ENCODE results near the gene HEG1. TPM values are rescaled to one million over a fixed set of nuclear protein-coding genes. Genes with fewer than 3 reads are reported as not detected.

Gene HEG1
- total and polyA plus RNA-seq, 2 of the 13 experiments (the other 11 are each of a cell fraction or from before 2014, with no cell fraction given) = 10.7 to 18.2 TPM

DNA sequence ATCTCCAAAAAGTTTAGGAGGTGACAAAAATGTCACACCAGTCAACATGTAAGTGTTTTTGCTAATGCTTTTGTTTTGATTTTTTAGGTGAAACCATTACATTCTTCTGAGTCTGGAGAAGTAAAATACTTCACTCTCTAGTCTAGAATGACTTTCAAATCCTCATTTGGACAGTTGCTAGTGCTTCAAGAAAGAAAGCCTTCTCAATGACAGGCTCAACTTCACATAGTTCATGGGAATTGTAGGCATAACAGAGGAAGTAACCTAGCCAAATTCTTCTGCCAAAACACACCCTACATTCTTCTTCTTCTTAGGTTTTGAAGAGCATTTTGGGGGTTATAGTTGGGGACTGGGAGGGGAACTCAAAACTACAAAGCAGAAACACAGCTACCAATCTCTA lies 29.4 kb upstream of the HEG1 start:
- Histone ChIP-seq H3K9ac (ENCODE audit: insufficient read depth, low read depth, low read length) (no peak overlapping the region), H3K4me3 (replicated peaks in 1 of 3; ENCODE audit: insufficient read depth in 1 of 3, low read depth in 2 of 3, low read length in 3 of 3) (no peak overlapping the region), H3K9me3 (ENCODE audit: low read length) (no peaks in the 10 kb centered on the region), H3K4me1 (ENCODE audit: insufficient read depth, low read length) (peaks cover 10% of the 10 kb centered on the region; the same call in 1 of the 2 replicates), H3K79me2 (ENCODE audit: insufficient read depth, low read length) (no peaks in the 10 kb centered on the region), H2AFZ (ENCODE audit: low read length) (no peak overlapping the region), H3K27me3 (ENCODE audit: control insufficient read depth in 1 of 2, insufficient read depth in 2 of 2, low read length in 2 of 2) (peaks cover 0 to 1% of the 10 kb centered on the region in 2 experiments; a peak in 1 of 5 replicates), H3K4me2 (ENCODE audit: low read depth, low read length) (no peak overlapping the region), H3K36me3 (replicated peaks in 1 of 2; ENCODE audit: control insufficient read depth in 1 of 2, insufficient read depth in 2 of 2, low read length in 2 of 2) (no peaks in the 10 kb centered on the region), H4K20me1 (ENCODE audit: insufficient read depth, low read length) (no peaks in the 10 kb centered on the region), H3K27ac (ENCODE audit: extremely low read length, insufficient read depth, low read length) (no peak overlapping the region)
- ATAC-seq (no peak), DNase-seq (ENCODE audit: low spot score) (no peak), FAIRE-seq (no peak)
- TF ChIP-seq HNRNPL (IDR thresholded peaks at IDR 0.05; ENCODE audit: low read depth, low read length) (no peak), STAT5B (CRISPR knock-in tag; IDR thresholded peaks at IDR 0.05) (no peak), TBP (CRISPR knock-in tag; IDR thresholded peaks at IDR 0.05) (no peak), GLI4 (CRISPR knock-in tag; IDR thresholded peaks at IDR 0.05; ENCODE audit: borderline replicate concordance) (no peak), MED1 (CRISPR knock-in tag; IDR thresholded peaks at IDR 0.05) (no peak), PAX8 (CRISPR knock-in tag; IDR thresholded peaks at IDR 0.05; ENCODE audit: borderline replicate concordance) (no peak), FOXP1 (IDR thresholded peaks at IDR 0.05) (no peak), FOXP1 (CRISPR knock-in tag; IDR thresholded peaks at IDR 0.05) (no peak), ZNF781 (CRISPR knock-in tag; IDR thresholded peaks at IDR 0.05; ENCODE audit: borderline replicate concordance, not compliant biosample characterization) (no peak), SMARCE1 (IDR thresholded peaks at IDR 0.05; ENCODE audit: borderline replicate concordance) (no peak), ZSCAN20 (CRISPR knock-in tag; IDR thresholded peaks at IDR 0.05; ENCODE audit: borderline replicate concordance) (no peak), NAIF1 (CRISPR knock-in tag; IDR thresholded peaks at IDR 0.05; ENCODE audit: borderline replicate concordance) (no peak), KMT2A (CRISPR knock-in tag; IDR thresholded peaks at IDR 0.05) (no peak), WIZ (CRISPR knock-in tag; IDR thresholded peaks at IDR 0.05) (no peak)
- intact Hi-C loops (cut with micrococcal nuclease; ENCODE audit: unreplicated experiment) (no loop called here), in situ Hi-C loops (cut with HindIII; ENCODE audit: extremely low pct_ligation_motif_present, low pct_unique_long_range_greater_than_20kb) (no loop called here)
- BruUV-seq (replicated peaks) = no TSS peak
- ChIA-PET POLR2A (no interaction called here), CTCF (ENCODE audit: low intra/inter-chr PET ratio, low total read pairs) (no interaction called here)

Measured in HepG2 (cell line).